GM21381 (cell line): ENCODE results near the gene MIA2.
"Not testable (repeated sequence)": the region's sequence is repeated elsewhere in the genome, so short reads cannot be mapped to it uniquely, and the experiment has no call there.

Experiments used
- ATAC-seq: cut with Tn5 transposase; IDR thresholded peaks from one replicate; pipeline ENCODE4 v1.9.1; 2021; ENCODE audit warnings: mild to moderate bottlenecking, moderate library complexity; ENCODE audit not compliant: unreplicated experiment

The MIA2 gene

GRCh38 chr14:39229601-39230110 is 4.1 kb upstream of the MIA2 start:
- no peak for ATAC-seq

- no peak for ATAC-seq
Observed at GRCh38 chr14:39230416-39231035, 3.2 kb upstream of the MIA2 start.

GRCh38 chr14:39231751-39232553 is 1.8 kb upstream of the MIA2 start:
- ATAC-seq, result peak; percentile 52

GRCh38 chr14:39232554-39233415 is 930 bp upstream of the MIA2 start:
- ATAC-seq, result no peak

- ATAC-seq, result not testable (repeated sequence)
Observed at GRCh38 chr14:39234986-39235385, 1.3 kb downstream of the MIA2 start.

GRCh38 chr14:39235466-39235865 is 1.8 kb downstream of the MIA2 start:
- not testable (repeated sequence) for ATAC-seq

GRCh38 chr14:39240769-39241168 is 7.1 kb downstream of the MIA2 start:
- ATAC-seq, result no peak

GRCh38 chr14:39241637-39242036 is 7.9 kb downstream of the MIA2 start:
- no peak for ATAC-seq

- ATAC-seq, result no peak
Observed at GRCh38 chr14:39243831-39244230, 10.1 kb downstream of the MIA2 start.

- ATAC-seq, result no peak
Observed at GRCh38 chr14:39246618-39247017, 12.9 kb downstream of the MIA2 start.

GRCh38 chr14:39247256-39247655 is 13.5 kb downstream of the MIA2 start:
- no peak for ATAC-seq

- ATAC-seq, result no peak
Observed at GRCh38 chr14:39251547-39251946, 17.8 kb downstream of the MIA2 start.

- ATAC-seq, result not testable (repeated sequence)
Observed at GRCh38 chr14:39257388-39257787, 23.7 kb downstream of the MIA2 start.

GRCh38 chr14:39258782-39259545 is 25.2 kb downstream of the MIA2 start:
- no peak for ATAC-seq

- not testable (repeated sequence) for ATAC-seq
Observed at GRCh38 chr14:39260161-39260560, 26.4 kb downstream of the MIA2 start.

- not testable (repeated sequence) for ATAC-seq
Observed at GRCh38 chr14:39262214-39262613, 28.5 kb downstream of the MIA2 start.

- no peak for ATAC-seq
Observed at GRCh38 chr14:39264057-39264456, 30.3 kb downstream of the MIA2 start.

- no peak for ATAC-seq
Observed at GRCh38 chr14:39264558-39264957, 30.8 kb downstream of the MIA2 start.

GRCh38 chr14:39265033-39265432 is 31.3 kb downstream of the MIA2 start:
- no peak for ATAC-seq

GRCh38 chr14:39265806-39266524 is 32.2 kb downstream of the MIA2 start:
- no peak for ATAC-seq
